Measurements from ENCODE around the gene MED1.

The MED1 gene

DNA sequence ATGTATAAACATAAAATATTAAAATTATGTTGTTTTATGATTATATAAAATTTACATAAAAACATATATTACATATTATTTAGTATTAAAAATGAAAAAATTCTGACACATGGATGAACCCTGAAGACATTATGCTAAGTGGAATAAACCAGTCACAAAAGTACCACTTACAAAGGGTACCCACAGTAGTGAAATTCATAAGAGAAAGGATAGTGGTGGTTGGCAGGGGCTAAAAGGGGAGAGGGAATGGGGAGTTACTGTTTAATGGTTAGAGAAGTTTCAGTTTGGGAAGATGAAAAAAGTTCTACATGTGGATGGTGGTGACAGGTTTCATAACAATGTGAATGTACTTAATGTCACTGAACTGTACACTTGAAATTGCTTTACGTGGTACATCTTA is 91.1 kb downstream of the MED1 start:
- DNase-seq: no peak

DNA sequence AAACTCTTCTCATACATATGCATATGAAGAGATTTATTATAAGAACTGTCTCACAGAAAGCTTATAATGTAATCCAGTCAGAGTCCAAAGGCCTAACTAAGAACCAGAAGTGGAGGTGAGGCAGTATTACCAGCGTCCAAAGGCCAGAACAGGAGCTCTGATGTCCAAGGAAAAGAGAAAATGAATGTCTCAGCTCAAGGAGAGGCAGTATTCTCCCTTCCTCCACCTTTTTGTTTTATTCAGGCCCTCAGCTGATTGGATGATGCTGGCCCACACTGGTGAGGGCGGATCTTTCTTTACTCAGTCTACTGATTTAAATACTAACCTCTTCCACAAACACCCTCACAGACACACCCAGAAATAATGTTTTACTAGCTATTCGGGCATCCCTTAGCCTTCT is 93.1 kb downstream of the MED1 start:
- no peak for DNase-seq

DNA sequence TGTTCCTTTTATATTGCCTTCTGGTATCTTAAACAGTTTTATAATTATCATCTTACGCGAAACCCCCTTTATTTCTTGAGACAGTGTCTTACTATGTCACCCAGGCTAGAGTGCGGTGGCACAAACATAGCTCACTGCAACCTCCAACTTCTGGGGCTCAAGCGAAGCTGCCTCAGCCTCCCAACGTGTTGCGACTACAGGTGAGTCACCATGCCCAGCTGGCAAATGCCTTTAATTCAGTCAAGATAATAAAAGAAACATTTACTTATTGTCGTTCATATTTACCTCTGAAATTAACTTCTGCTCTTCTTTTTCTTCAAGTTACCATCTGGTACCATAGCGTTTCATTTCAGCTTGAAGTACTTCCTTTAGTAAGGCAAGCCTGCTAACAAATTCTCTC is 93.6 kb downstream of the MED1 start:
- DNase-seq: no peak
